ENCODE measurements around the gene IGFLR1.
"Not testable (repeated sequence)": the region's sequence is repeated elsewhere in the genome, so short reads cannot be mapped to it uniquely, and the experiment has no call there.

Gene IGFLR1

GRCh38 chr19:35777086-35777841, 35.0 kb upstream of the IGFLR1 start:
- no peak for DNase-seq

- no peak for DNase-seq
Measured at GRCh38 chr19:35776102-35776788, 34.0 kb upstream of the IGFLR1 start.

- peak; percentile 97 for DNase-seq
Measured at GRCh38 chr19:35775298-35776101, 33.2 kb upstream of the IGFLR1 start, which contains the start of gene ARHGAP33. Gene ARHGAP33 (plus strand): TSS chr19:35775564. CDS start chr19:35775659, 95 bp downstream.

- no peak for DNase-seq
Measured at GRCh38 chr19:35775046-35775297, 32.7 kb upstream of the IGFLR1 start.

GRCh38 chr19:35774274-35775045, 32.2 kb upstream of the IGFLR1 start:
- DNase-seq, result no peak

- no peak for DNase-seq
Measured at GRCh38 chr19:35773020-35773806, 31.0 kb upstream of the IGFLR1 start.

GRCh38 chr19:35772362-35772761, 30.1 kb upstream of the IGFLR1 start:
- not testable (repeated sequence) for DNase-seq

GRCh38 chr19:35768082-35768421, 25.8 kb upstream of the IGFLR1 start:
- no peak for DNase-seq

- DNase-seq, result no peak
Measured at GRCh38 chr19:35767288-35768081, 25.2 kb upstream of the IGFLR1 start.

GRCh38 chr19:35766571-35767104, 24.4 kb upstream of the IGFLR1 start:
- DNase-seq, result no peak

GRCh38 chr19:35764432-35765315, 22.4 kb upstream of the IGFLR1 start:
- DNase-seq, result no peak

- DNase-seq, result no peak
Measured at GRCh38 chr19:35760711-35761349, 18.6 kb upstream of the IGFLR1 start.

GRCh38 chr19:35759697-35760096, 17.4 kb upstream of the IGFLR1 start:
- DNase-seq, result no peak

- DNase-seq, result peak; percentile 100
Measured at GRCh38 chr19:35757749-35758608, 15.7 kb upstream of the IGFLR1 start, which contains the start of gene PROSER3. Gene PROSER3 (plus strand): TSS chr19:35758176. CDS start chr19:35758216, 40 bp downstream.

- no peak for DNase-seq
Measured at GRCh38 chr19:35757231-35757748, 15.0 kb upstream of the IGFLR1 start.

GRCh38 chr19:35756377-35757230, 14.4 kb upstream of the IGFLR1 start, which contains the start of gene HSPB6:
Gene HSPB6 (minus strand): TSS chr19:35757029. CDS start chr19:35757008, 21 bp downstream.
- DNase-seq, result no peak
